T-helper 2 cell treated with Interferon-gamma antibody and Interleukin-4, amounts not matched to agents 5 μg/mL and 100 μg/mL, for 36 hours (primary cell): ENCODE data around the gene OR5B12.

ENCODE experiments used
- DNase-seq: peaks from one replicate; pipeline ENCODE4 v3.0.0; 2021; ENCODE audit warnings: low spot score
- H3K27ac Mint-ChIP-seq: one replicate; pipeline ENCODE4 v1.8.0; 2021; ENCODE audit warnings: mild to moderate bottlenecking, mixed read lengths
- H3K27me3 Mint-ChIP-seq: one replicate; pipeline ENCODE4 v1.8.0; 2021; ENCODE audit warnings: low read depth, mixed read lengths
- H3K36me3 Mint-ChIP-seq: one replicate; pipeline ENCODE4 v1.8.0; 2021; ENCODE audit warnings: low read depth, mixed read lengths
- H3K4me1 Mint-ChIP-seq: one replicate; pipeline ENCODE4 v1.8.0; 2021; ENCODE audit warnings: low read depth, mixed read lengths
- H3K4me3 Mint-ChIP-seq: one replicate; pipeline ENCODE4 v1.8.0; 2022; ENCODE audit warnings: mild to moderate bottlenecking, moderate library complexity, mixed read lengths
- H3K9me3 Mint-ChIP-seq: one replicate; pipeline ENCODE4 v1.8.0; 2021; ENCODE audit warnings: mixed read lengths

OR5B12 gene

GRCh38 chr11:58442136-58442535, at the start of gene OR5B12:
TSS of gene OR5B12 (minus strand) at chr11:58442236. CDS start at chr11:58440151, 2,085 bp downstream.
- Mint-ChIP-seq H3K4me3 (no peak within 1 kb of the TSS), H3K9me3 (no peaks in the 10 kb centered on the region), H3K27ac (no peak within 1 kb of the TSS), H3K36me3 (no peaks in the 10 kb centered on the region), H3K4me1 (no peaks in the 10 kb centered on the region), H3K27me3 (no peaks in the 10 kb centered on the region)
- no peak for DNase-seq

DNA sequence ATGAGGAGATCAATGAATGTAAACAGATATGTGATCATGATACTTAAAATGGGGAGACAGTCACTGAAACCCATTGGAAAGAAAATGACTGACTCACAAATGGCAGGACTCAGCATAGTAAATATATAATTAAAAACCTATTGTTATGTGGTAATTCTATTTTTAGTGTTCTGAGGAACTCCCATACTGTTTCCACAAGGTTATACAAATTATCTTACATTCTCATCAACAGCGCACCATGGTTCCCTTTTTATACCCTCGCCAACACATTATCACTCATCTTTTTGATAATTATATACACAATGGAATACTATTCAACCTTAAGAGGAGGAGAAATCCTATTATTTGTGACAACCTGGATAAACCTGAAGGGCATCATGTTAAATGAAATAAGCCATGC, 48.8 kb upstream of the OR5B12 start:
- no peak for DNase-seq
- Mint-ChIP-seq H3K4me1 (no peaks in the 10 kb centered on the region), H3K27ac (no peak overlapping the region), H3K27me3 (no peaks in the 10 kb centered on the region), H3K9me3 (no peaks in the 10 kb centered on the region), H3K4me3 (no peak overlapping the region), H3K36me3 (no peaks in the 10 kb centered on the region)

- H3K27me3 Mint-ChIP-seq, result no peaks in the 10 kb centered on the region
- H3K36me3 Mint-ChIP-seq, result no peaks in the 10 kb centered on the region
- H3K4me1 Mint-ChIP-seq, result no peaks in the 10 kb centered on the region
- no peak overlapping the region for H3K27ac Mint-ChIP-seq
- no peaks in the 10 kb centered on the region for H3K9me3 Mint-ChIP-seq
- H3K4me3 Mint-ChIP-seq, result no peak overlapping the region
- DNase-seq, result no peak
These were observed 45.1 kb upstream of the OR5B12 start for GRCh38 chr11:58487170-58487569.

GRCh38 chr11:58485961-58486360, 43.9 kb upstream of the OR5B12 start:
- Mint-ChIP-seq H3K36me3 (no peaks in the 10 kb centered on the region), H3K27ac (no peak overlapping the region), H3K4me1 (no peaks in the 10 kb centered on the region), H3K4me3 (no peak overlapping the region), H3K27me3 (no peaks in the 10 kb centered on the region), H3K9me3 (no peaks in the 10 kb centered on the region)
- DNase-seq, result no peak

DNA sequence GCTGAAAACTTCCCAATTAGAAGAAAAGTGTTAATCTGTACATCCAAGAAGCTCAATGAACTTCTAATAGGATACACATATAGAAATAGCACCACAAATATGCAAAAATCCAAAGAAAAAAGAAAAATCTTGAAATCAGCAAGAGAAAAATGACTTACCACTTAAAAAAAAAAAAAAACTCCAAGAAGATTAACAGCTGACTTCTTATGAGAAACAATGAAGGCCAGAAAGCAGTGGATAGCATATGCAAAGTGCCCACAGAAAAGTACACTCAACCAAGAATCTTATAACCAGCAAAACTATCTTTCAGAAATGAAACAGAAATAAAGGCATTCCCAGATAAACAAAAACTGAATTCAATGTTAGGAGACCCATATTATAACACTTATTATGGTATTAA, 29.9 kb upstream of the OR5B12 start:
- H3K9me3 Mint-ChIP-seq, result peaks cover 29% of the 10 kb centered on the region
- H3K27me3 Mint-ChIP-seq, result no peaks in the 10 kb centered on the region
- H3K4me1 Mint-ChIP-seq, result no peaks in the 10 kb centered on the region
- no peak overlapping the region for H3K27ac Mint-ChIP-seq
- H3K36me3 Mint-ChIP-seq, result no peaks in the 10 kb centered on the region
- DNase-seq, result no peak
- no peak overlapping the region for H3K4me3 Mint-ChIP-seq

DNA sequence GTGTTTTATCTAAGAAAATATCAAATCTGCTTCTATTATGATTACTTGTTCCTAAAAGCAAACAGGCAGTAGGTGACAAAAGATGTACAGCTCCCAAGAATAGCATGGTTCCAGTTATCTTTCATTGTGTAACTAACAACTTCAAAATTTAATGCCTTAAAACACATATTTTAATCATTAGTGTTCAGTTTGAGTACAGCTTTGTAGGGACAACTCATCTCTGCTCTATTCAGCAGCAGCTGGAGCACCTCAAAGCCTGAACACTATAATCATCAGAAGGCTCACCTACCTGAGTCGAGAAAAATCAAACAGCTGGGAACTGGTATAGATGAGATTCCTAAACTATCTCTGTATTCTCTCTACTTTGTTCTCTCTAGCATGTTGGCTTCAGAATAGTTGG, 24.3 kb upstream of the OR5B12 start:
- no peak for DNase-seq

DNA sequence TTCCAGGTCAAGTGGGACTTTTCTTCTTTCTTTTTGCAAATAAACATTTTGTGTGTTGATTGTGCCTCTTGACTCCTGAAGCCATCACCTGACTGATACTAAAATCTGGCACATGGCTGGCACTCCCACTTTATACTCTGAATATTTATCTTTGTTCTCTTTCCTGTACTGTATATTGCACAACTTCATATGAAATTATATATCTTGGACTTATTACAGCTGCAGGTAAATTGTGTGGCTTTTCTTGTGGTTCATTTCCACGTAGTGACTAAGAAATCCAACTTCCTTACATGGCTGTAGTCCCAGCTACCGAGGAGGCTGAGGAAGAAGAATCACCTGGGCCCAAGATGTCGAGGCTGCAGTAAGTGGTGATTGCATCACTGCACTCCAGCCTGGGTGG, 23.7 kb upstream of the OR5B12 start:
- H3K4me1 Mint-ChIP-seq, result no peaks in the 10 kb centered on the region
- no peaks in the 10 kb centered on the region for H3K36me3 Mint-ChIP-seq
- H3K4me3 Mint-ChIP-seq, result no peak overlapping the region
- DNase-seq, result no peak
- no peaks in the 10 kb centered on the region for H3K27me3 Mint-ChIP-seq
- H3K9me3 Mint-ChIP-seq, result no peaks in the 10 kb centered on the region
- no peak overlapping the region for H3K27ac Mint-ChIP-seq

More for the DNA sequence above, 24.3 kb upstream of the OR5B12 start:
- no peak overlapping the region for H3K4me3 Mint-ChIP-seq
- H3K36me3 Mint-ChIP-seq, result no peaks in the 10 kb centered on the region
- H3K9me3 Mint-ChIP-seq, result no peaks in the 10 kb centered on the region
- H3K27me3 Mint-ChIP-seq, result no peaks in the 10 kb centered on the region
- H3K27ac Mint-ChIP-seq, result no peak overlapping the region
- no peaks in the 10 kb centered on the region for H3K4me1 Mint-ChIP-seq

GRCh38 chr11:58451585-58451984, 9.5 kb upstream of the OR5B12 start:
- Mint-ChIP-seq H3K9me3 (no peaks in the 10 kb centered on the region), H3K27me3 (no peaks in the 10 kb centered on the region), H3K36me3 (no peaks in the 10 kb centered on the region), H3K27ac (no peak overlapping the region), H3K4me1 (no peaks in the 10 kb centered on the region), H3K4me3 (no peak overlapping the region)
- DNase-seq, result no peak

DNA sequence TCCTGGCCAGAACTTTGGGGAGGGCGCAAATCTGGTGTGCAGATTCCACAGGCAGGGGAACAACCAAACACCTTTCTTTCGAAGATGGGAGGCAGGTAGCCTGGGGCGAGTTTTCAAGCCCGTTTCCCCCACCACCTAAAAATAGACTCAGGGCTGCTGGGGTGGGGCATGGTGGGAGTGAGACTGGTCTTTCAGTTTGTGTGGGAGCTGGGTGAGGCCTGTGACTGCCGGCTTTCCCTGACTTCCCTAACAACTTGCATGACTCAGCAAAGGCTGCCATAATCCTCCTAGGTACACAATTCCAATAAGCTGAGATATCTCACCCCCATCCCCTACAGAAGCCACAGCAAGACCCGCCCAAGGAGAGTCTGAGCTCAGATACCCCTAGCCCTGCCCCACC, 4.3 kb upstream of the OR5B12 start:
- DNase-seq, result no peak
- Mint-ChIP-seq H3K36me3 (no peaks in the 10 kb centered on the region), H3K27ac (no peak overlapping the region), H3K9me3 (no peaks in the 10 kb centered on the region), H3K4me1 (no peaks in the 10 kb centered on the region), H3K4me3 (no peak overlapping the region), H3K27me3 (no peaks in the 10 kb centered on the region)

GRCh38 chr11:58444300-58444699, 2.3 kb upstream of the OR5B12 start:
- Mint-ChIP-seq H3K4me3 (no peak overlapping the region), H3K36me3 (no peaks in the 10 kb centered on the region), H3K27me3 (no peaks in the 10 kb centered on the region), H3K27ac (no peak overlapping the region), H3K9me3 (no peaks in the 10 kb centered on the region), H3K4me1 (no peaks in the 10 kb centered on the region)
- no peak for DNase-seq

DNA sequence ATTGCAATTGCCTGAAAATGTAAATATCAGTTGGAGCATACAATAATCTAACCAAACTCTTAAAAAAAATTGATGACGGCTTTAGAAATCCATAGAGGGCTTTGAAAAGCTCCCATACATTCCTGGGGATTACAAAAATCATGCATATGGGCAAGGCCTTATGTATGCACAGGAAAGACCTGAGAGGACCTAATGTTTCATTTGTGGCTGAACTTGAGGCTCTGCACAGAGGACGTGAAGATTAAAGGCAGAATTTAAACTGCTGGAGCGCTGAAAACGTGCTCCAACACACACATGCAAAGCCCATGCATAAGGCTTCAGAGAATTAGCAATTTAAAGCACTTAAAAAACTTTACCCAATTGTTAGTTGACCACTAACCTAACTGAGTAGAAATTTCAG, 3.5 kb downstream of the OR5B12 start:
- H3K4me1 Mint-ChIP-seq, result no peaks in the 10 kb centered on the region
- no peaks in the 10 kb centered on the region for H3K9me3 Mint-ChIP-seq
- DNase-seq, result no peak

GRCh38 chr11:58434217-58434616, 7.8 kb downstream of the OR5B12 start:
- Mint-ChIP-seq H3K27me3 (no peaks in the 10 kb centered on the region), H3K36me3 (no peaks in the 10 kb centered on the region), H3K27ac (no peak overlapping the region), H3K9me3 (no peaks in the 10 kb centered on the region), H3K4me3 (no peak overlapping the region), H3K4me1 (no peaks in the 10 kb centered on the region)
- no peak for DNase-seq

More for the DNA sequence above, 3.5 kb downstream of the OR5B12 start:
- Mint-ChIP-seq H3K36me3 (no peaks in the 10 kb centered on the region), H3K27ac (no peak overlapping the region), H3K4me3 (no peak overlapping the region), H3K27me3 (no peaks in the 10 kb centered on the region)

DNA sequence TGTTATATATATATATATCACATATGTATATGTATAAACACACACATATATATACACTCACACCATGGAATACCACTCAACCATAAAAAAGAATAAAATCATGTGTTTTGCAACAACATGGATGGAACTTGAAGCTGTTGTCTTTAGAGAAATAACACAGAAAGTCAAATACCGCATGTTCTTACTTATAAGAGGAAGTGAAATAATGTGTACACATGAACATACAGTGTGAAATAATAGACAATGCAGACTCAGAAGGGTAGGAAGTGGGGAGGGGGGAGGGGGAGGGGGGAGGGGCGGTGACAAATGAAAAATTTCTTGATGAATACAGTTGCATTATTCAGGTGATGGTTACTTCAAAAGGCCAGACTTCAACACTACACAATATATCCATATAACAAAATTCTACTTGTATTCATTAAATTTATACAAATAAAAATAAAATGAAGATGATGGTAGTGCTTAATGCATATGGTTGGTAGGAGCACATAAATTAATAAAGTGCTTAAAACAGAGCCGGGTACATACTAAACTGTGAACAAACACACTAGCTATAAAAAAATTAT, 8.3 kb downstream of the OR5B12 start:
- Mint-ChIP-seq H3K9me3 (no peaks in the 10 kb centered on the region), H3K36me3 (no peaks in the 10 kb centered on the region), H3K27ac (no peak overlapping the region), H3K4me1 (no peaks in the 10 kb centered on the region), H3K27me3 (no peaks in the 10 kb centered on the region), H3K4me3 (no peak overlapping the region)
- no peak for DNase-seq

DNA sequence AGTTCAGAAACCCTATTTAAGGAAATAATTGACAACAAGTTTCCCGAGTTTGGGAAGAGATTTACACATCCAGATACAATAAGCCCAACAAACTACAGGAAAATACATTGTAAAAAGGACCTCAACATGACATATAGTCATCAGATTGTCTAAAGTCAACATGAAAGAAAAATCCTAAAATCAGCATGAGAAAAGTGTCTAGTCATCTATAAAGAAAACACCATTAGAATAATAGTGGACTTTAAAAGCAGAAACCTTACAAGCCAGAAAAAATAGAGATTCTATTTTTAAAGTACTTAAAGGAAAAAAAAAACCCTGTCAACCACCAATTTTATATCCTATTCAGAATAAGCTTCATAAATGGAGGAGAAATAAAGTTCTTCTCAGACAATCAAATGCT, 12.8 kb downstream of the OR5B12 start:
- Mint-ChIP-seq H3K27me3 (no peaks in the 10 kb centered on the region), H3K9me3 (no peaks in the 10 kb centered on the region), H3K27ac (no peak overlapping the region), H3K4me3 (no peak overlapping the region), H3K4me1 (no peaks in the 10 kb centered on the region), H3K36me3 (no peaks in the 10 kb centered on the region)
- no peak for DNase-seq

DNA sequence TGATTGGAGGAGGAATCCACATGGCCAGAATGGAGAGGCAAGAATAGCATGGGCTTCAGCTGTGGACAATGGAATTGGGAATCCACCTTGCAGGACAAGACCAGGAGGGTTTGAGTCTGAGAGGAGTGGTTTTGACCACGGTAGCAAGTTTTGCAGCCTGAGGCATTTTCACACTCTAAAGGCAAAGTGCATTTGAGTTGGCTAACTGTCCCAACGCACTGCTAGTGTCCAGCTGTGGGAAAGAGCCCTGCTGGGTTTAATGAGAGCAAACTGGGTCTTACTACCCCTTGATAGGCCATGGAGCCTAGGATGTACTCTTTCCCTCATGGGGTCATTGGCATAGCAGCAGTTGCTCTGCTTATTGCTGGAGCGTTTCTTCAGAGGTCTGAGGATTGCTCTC, 14.0 kb downstream of the OR5B12 start, which contains the start of gene OR5B2:
OR5B2 (minus strand) TSS at position 101 of the 400 bp plus-strand sequence. CDS start 4,860 bp downstream, outside the sequence.
- Mint-ChIP-seq H3K4me3 (no peak within 1 kb of the TSS), H3K27me3 (no peaks in the 10 kb centered on the region), H3K4me1 (no peaks in the 10 kb centered on the region), H3K36me3 (no peaks in the 10 kb centered on the region), H3K9me3 (no peaks in the 10 kb centered on the region), H3K27ac (no peak within 1 kb of the TSS)
- no peak for DNase-seq
